RWPE2 (cell line): ENCODE data around the gene HSPB6.
A peak's percentile ranks its signal among the peaks of the same experiment; 100 is the strongest.
"Not testable (repeated sequence)": the region's sequence is repeated elsewhere in the genome, so short reads cannot be mapped to it uniquely, and the experiment has no call there.

ENCODE experiments used
- ATAC-seq: fragments of 200-7000 bp; cut with Tn5 transposase; 3 replicates; pipeline ENCODE4 v1.9.1; 2021; ENCODE audit warnings: low read depth
- DNase-seq: peaks from one replicate; pipeline ENCODE4 v3.0.0-alpha.2; 2020; ENCODE audit warnings: low spot score
- H3K27ac ChIP-seq: fragments of 450-650 bp; 2 replicates; pipeline ENCODE4 v1.5.1; 2017; ENCODE audit warnings: mild to moderate bottlenecking; ENCODE audit not compliant: poor library complexity, severe bottlenecking
- H3K27me3 ChIP-seq: fragments of 250-450 bp; sonication (Bioruptor Pico); 2 replicates; pipeline ENCODE4 v1.5.1; 2021; ENCODE audit warnings: mild to moderate bottlenecking, moderate library complexity; ENCODE audit not compliant: insufficient read depth, poor library complexity, severe bottlenecking
- H3K36me3 ChIP-seq: fragments of 250-450 bp; sonication (Bioruptor Pico); 2 replicates; pipeline ENCODE4 v1.5.1; 2020; ENCODE audit warnings: low read depth, mild to moderate bottlenecking, moderate library complexity
- H3K4me1 ChIP-seq: fragments of 250-450 bp; sonication (Bioruptor Pico); 2 replicates; pipeline ENCODE4 v1.5.1; 2021; ENCODE audit warnings: mild to moderate bottlenecking, moderate library complexity; ENCODE audit not compliant: insufficient read depth, poor library complexity, severe bottlenecking
- H3K4me3 ChIP-seq: fragments of 250-450 bp; sonication (Bioruptor Pico); 2 replicates; pipeline ENCODE4 v1.5.1; 2021; ENCODE audit warnings: mild to moderate bottlenecking, moderate library complexity; ENCODE audit not compliant: severe bottlenecking
- H3K9me3 ChIP-seq: fragments of 250-450 bp; sonication (Bioruptor Pico); 2 replicates; pipeline ENCODE4 v1.5.1; 2021; ENCODE audit warnings: mild to moderate bottlenecking, moderate library complexity; ENCODE audit not compliant: severe bottlenecking
- TF ChIP-seq, protein P1 (sequence below): fragments of 450-650 bp; IDR thresholded peaks from one replicate; pipeline ENCODE4 v1.5.1; 2017; ENCODE audit warnings: mild to moderate bottlenecking, moderate library complexity; ENCODE audit not compliant: poor library complexity, severe bottlenecking

Gene HSPB6

DNA sequence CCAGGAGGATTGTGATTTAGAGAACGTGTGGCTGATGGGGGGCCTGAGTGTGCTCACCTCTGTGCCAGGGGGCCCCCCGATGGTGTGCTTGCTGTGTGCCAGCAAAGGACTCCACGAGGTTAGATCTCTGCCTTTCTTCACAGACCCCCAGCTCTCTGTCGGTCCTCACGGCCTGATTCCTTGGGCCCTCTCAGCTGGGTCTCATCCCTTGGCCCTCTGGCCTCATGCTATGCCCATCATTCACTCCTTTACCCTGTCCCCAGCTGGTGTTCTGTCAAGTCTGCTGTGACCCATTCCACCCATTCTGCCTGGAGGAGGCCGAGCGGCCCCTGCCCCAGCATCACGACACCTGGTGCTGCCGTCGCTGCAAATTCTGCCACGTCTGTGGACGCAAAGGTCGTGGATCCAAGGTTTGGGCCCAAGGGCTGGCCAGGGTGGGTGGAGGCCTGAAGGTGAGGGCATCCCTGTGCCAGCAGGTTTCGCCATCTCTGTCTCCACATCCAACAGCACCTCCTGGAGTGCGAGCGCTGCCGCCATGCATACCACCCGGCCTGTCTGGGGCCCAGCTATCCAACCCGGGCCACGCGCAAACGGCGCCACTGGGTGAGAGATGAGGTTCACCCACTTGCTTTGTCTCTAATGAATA lies 31.5 kb downstream of the HSPB6 start:
- ATAC-seq (no peak), DNase-seq (peak; percentile 62)
- Histone ChIP-seq H3K4me3 (no peak overlapping the region), H3K27ac (no peak overlapping the region), H3K27me3 (no peaks in the 10 kb centered on the region), H3K9me3 (no peaks in the 10 kb centered on the region), H3K4me1 (no peaks in the 10 kb centered on the region), H3K36me3 (peaks cover 85% of the 10 kb centered on the region)
- TF ChIP-seq, protein P1, sequence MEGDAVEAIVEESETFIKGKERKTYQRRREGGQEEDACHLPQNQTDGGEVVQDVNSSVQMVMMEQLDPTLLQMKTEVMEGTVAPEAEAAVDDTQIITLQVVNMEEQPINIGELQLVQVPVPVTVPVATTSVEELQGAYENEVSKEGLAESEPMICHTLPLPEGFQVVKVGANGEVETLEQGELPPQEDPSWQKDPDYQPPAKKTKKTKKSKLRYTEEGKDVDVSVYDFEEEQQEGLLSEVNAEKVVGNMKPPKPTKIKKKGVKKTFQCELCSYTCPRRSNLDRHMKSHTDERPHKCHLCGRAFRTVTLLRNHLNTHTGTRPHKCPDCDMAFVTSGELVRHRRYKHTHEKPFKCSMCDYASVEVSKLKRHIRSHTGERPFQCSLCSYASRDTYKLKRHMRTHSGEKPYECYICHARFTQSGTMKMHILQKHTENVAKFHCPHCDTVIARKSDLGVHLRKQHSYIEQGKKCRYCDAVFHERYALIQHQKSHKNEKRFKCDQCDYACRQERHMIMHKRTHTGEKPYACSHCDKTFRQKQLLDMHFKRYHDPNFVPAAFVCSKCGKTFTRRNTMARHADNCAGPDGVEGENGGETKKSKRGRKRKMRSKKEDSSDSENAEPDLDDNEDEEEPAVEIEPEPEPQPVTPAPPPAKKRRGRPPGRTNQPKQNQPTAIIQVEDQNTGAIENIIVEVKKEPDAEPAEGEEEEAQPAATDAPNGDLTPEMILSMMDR, result no peak

DNA sequence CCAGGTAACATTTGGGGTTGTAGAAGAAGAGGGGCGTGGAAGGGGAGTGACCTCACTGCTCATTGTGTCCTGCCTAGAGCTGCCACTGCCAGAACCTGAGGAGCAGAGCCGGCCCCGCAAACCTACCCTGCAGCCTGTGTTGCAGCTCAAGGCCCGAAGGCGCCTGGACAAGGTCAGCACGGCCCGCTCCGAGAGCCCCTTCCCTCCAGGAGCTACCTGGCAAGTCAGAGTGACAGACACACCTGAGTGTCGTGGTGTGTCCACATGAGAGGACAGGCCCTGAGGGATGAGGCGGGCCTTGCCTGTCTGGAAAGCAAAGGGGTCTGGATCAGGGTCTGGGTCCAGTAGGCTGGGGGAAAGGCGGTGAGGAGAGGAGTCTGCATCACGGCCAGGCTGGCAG lies 32.3 kb downstream of the HSPB6 start:
- Histone ChIP-seq H3K36me3 (peaks cover 84% of the 10 kb centered on the region), H3K4me3 (no peak overlapping the region), H3K9me3 (no peaks in the 10 kb centered on the region), H3K27me3 (no peaks in the 10 kb centered on the region), H3K4me1 (no peaks in the 10 kb centered on the region), H3K27ac (no peak overlapping the region)
- TF ChIP-seq, protein P1, result no peak
- ATAC-seq (no peak), DNase-seq (no peak)

DNA sequence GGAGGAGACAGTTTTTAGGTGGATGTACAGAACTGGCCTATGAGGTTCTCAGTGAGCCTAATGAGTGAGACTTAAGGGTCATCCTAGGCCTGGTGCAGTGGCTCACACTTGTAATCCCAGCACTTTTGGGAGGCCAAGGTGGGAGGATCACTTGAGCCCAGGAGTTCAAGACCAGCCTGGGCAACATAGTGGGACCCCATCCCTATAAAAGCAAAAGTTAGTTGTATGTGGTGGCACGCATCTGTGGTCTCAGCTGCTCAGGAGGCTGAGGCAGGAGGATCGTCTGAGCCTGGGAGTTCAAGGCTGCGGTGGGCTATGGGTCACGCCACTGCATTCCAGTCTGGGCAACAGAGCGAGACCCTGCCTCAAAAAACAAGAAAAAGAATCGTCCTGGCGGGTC lies 32.7 kb downstream of the HSPB6 start:
- peaks cover 83% of the 10 kb centered on the region for H3K36me3 ChIP-seq
- not testable (repeated sequence) for H3K4me3 ChIP-seq, DNase-seq, H3K27ac ChIP-seq, H3K9me3 ChIP-seq, ATAC-seq, H3K27me3 ChIP-seq, H3K4me1 ChIP-seq

DNA sequence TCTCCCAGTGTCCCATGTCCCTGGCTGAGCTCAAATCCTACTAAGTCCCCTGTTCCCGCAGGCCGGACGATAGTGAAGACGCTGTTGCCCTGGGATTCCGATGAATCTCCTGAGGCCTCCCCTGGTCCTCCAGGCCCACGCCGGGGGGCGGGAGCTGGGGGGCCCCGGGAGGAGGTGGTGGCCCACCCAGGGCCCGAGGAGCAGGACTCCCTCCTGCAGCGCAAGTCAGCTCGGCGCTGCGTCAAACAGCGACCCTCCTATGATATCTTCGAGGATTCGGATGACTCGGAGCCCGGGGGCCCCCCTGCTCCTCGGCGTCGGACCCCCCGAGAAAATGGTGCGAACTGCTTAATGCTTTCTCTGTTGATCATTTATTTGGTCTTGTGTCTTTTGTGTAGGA lies 33.2 kb downstream of the HSPB6 start:
- ATAC-seq (no peak), DNase-seq (no peak)
- H3K36me3 ChIP-seq, result peaks cover 79% of the 10 kb centered on the region
- no peaks in the 10 kb centered on the region for H3K9me3 ChIP-seq
- no peak overlapping the region for H3K4me3 ChIP-seq
- H3K27me3 ChIP-seq, result no peaks in the 10 kb centered on the region
- H3K27ac ChIP-seq, result no peak overlapping the region
- no peaks in the 10 kb centered on the region for H3K4me1 ChIP-seq
- TF ChIP-seq, protein P1, result no peak

DNA sequence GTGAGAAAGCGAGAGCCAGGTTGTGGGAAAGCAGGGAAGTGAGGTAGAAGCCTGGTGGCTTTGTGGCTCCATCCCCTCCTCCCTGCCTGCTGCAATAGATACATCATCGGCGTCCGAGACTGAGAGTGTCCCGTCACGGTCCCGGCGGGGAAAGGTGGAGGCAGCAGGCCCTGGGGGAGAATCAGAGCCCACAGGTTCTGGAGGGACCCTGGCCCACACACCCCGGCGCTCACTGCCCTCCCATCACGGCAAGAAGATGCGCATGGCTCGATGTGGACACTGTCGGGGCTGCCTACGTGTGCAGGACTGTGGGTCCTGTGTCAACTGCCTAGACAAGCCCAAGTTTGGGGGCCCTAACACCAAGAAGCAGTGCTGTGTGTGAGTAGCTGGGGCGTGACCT lies 33.9 kb downstream of the HSPB6 start:
- Histone ChIP-seq H3K27ac (no peak overlapping the region), H3K27me3 (no peaks in the 10 kb centered on the region), H3K36me3 (peaks cover 72% of the 10 kb centered on the region), H3K4me3 (no peak overlapping the region), H3K4me1 (no peaks in the 10 kb centered on the region), H3K9me3 (no peaks in the 10 kb centered on the region)
- DNase-seq (no peak), ATAC-seq (no peak)
- TF ChIP-seq, protein P1, result no peak
